SU-DHL-6 (cell line): ENCODE measurements around the gene ZBTB32.

Experiments
- H2AFZ ChIP-seq: fragments of 200-600 bp; sonication (generic); 2 replicates; pipeline ENCODE4 v1.6.1; 2014; ENCODE audit warnings: low read depth, mild to moderate bottlenecking, moderate library complexity, mixed read lengths, antibody characterized with exemption, low read length; ENCODE audit not compliant: severe bottlenecking
- H3F3A ChIP-seq: fragments of 200-600 bp; shearing (Covaris generic); 2 replicates; pipeline ENCODE4 v1.6.0; 2016; ENCODE audit warnings: antibody characterized with exemption, mild to moderate bottlenecking; ENCODE audit not compliant: insufficient read depth
- H3K27ac ChIP-seq: fragments of 200-600 bp; sonication (generic); 2 replicates; pipeline ENCODE4 v1.5.1; 2016; ENCODE audit warnings: low read depth, mild to moderate bottlenecking, low read length, moderate library complexity, mixed read lengths
- H3K27me3 ChIP-seq: fragments of 200-600 bp; sonication (generic), shearing (Covaris generic); 2 replicates; pipeline ENCODE4 v1.6.0; 2014; ENCODE audit warnings: mild to moderate bottlenecking, low read length
- H3K36me3 ChIP-seq: fragments of 200-600 bp; sonication (generic); 2 replicates; pipeline ENCODE4 v1.6.1; 2014; ENCODE audit warnings: mild to moderate bottlenecking, low read length, mixed read lengths
- H3K4me2 ChIP-seq: fragments of 300-600, 200-600 bp; shearing (Covaris generic), sonication (generic); 2 replicates; pipeline ENCODE4 v1.6.0; 2014; ENCODE audit warnings: low read length, low read depth, mild to moderate bottlenecking; ENCODE audit not compliant: poor library complexity, severe bottlenecking
- H3K4me3 ChIP-seq: fragments of 200-600 bp; sonication (generic); 2 replicates; pipeline ENCODE4 v1.5.1; 2014; ENCODE audit warnings: antibody characterized with exemption, low read length, mild to moderate bottlenecking, mixed read lengths; ENCODE audit not compliant: insufficient read depth, poor library complexity, severe bottlenecking
- H3K79me2 ChIP-seq: fragments of 200-600 bp; sonication (generic); 2 replicates; pipeline ENCODE4 v1.6.1; 2014; ENCODE audit warnings: mild to moderate bottlenecking, low read length, moderate library complexity; ENCODE audit not compliant: insufficient read depth
- H3K9ac ChIP-seq: fragments of 200-600 bp; sonication (generic); 2 replicates; pipeline ENCODE4 v1.7.0; 2014; ENCODE audit warnings: mild to moderate bottlenecking, low read length
- H3K9me2 ChIP-seq: fragments of 200-600 bp; sonication (generic); replicated peaks from 2 replicates; pipeline ENCODE4 v1.6.1; 2014; ENCODE audit warnings: low read length; ENCODE audit not compliant: insufficient read depth
- H3K9me3 ChIP-seq: fragments of 200-600 bp; sonication (generic); 2 replicates; pipeline ENCODE4 v1.6.1; 2014; ENCODE audit warnings: low read length, mixed read lengths; ENCODE audit not compliant: insufficient read depth
- H4K20me1 ChIP-seq: fragments of 200-600 bp; sonication (generic); 2 replicates; pipeline ENCODE4 v1.6.1; 2014; ENCODE audit warnings: low read depth, mild to moderate bottlenecking, antibody characterized with exemption, low read length, moderate library complexity, mixed read lengths
- EZH2phosphoT487 ChIP-seq: fragments of 200-600 bp; sonication (generic), shearing (Covaris generic); conservative IDR thresholded peaks from 2 replicates; pipeline ENCODE4 v1.6.1; 2018; ENCODE audit warnings: mild to moderate bottlenecking, antibody characterized with exemption, low read length, moderate library complexity, mixed read lengths
- TF ChIP-seq, protein P1 (sequence below): fragments of 200-600 bp; sonication (generic); IDR thresholded peaks from one replicate; pipeline ENCODE4 v1.5.1; 2017; ENCODE audit warnings: antibody characterized with exemption, mild to moderate bottlenecking, low read length, moderate library complexity; ENCODE audit not compliant: insufficient read depth, poor library complexity, severe bottlenecking

Gene ZBTB32

DNA sequence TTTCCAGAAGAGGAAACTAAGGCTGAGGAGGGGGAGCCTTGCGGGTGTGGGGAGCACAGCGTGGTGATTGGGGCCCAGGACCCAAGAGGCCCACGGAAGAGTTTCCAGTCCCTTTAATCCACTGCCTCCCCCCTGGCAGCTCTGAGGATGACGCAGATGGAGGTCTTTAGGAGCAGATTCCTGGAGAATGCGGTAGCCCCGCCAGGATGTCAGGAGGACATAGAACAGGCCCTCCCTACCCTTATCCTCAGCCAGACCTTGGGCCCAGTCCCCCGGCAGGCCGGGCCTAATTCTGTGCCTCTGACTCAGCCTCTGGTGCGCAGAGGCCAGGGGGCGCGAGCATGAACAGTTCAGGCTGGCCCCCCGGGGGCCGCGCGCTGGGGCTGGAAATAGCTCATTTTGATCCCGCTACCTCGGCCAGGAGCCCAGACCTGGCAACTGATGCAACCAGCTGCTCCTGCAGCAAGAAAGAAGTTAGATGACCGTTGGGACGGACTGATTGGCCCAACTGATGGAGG lies 52.9 kb downstream of the ZBTB32 start:
- H4K20me1 ChIP-seq, result no peaks in the 10 kb centered on the region
- peak overlapping the region; percentile 66 for H3K27ac ChIP-seq
- H3K79me2 ChIP-seq, result peaks cover 17% of the 10 kb centered on the region
- peak overlapping the region; percentile 81 for H3K9ac ChIP-seq
- peak overlapping the region; percentile 84 for H3K4me2 ChIP-seq
- no peak overlapping the region for H2AFZ ChIP-seq
- TF ChIP-seq EZH2phosphoT487, result no peak
- TF ChIP-seq, protein P1, sequence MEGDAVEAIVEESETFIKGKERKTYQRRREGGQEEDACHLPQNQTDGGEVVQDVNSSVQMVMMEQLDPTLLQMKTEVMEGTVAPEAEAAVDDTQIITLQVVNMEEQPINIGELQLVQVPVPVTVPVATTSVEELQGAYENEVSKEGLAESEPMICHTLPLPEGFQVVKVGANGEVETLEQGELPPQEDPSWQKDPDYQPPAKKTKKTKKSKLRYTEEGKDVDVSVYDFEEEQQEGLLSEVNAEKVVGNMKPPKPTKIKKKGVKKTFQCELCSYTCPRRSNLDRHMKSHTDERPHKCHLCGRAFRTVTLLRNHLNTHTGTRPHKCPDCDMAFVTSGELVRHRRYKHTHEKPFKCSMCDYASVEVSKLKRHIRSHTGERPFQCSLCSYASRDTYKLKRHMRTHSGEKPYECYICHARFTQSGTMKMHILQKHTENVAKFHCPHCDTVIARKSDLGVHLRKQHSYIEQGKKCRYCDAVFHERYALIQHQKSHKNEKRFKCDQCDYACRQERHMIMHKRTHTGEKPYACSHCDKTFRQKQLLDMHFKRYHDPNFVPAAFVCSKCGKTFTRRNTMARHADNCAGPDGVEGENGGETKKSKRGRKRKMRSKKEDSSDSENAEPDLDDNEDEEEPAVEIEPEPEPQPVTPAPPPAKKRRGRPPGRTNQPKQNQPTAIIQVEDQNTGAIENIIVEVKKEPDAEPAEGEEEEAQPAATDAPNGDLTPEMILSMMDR, result no peak
- no peaks in the 10 kb centered on the region for H3F3A ChIP-seq
- H3K36me3 ChIP-seq, result no peaks in the 10 kb centered on the region
- H3K9me2 ChIP-seq, result no peaks in the 10 kb centered on the region
- no peaks in the 10 kb centered on the region for H3K27me3 ChIP-seq
- peak overlapping the region; percentile 69 for H3K4me3 ChIP-seq
- no peaks in the 10 kb centered on the region for H3K9me3 ChIP-seq

DNA sequence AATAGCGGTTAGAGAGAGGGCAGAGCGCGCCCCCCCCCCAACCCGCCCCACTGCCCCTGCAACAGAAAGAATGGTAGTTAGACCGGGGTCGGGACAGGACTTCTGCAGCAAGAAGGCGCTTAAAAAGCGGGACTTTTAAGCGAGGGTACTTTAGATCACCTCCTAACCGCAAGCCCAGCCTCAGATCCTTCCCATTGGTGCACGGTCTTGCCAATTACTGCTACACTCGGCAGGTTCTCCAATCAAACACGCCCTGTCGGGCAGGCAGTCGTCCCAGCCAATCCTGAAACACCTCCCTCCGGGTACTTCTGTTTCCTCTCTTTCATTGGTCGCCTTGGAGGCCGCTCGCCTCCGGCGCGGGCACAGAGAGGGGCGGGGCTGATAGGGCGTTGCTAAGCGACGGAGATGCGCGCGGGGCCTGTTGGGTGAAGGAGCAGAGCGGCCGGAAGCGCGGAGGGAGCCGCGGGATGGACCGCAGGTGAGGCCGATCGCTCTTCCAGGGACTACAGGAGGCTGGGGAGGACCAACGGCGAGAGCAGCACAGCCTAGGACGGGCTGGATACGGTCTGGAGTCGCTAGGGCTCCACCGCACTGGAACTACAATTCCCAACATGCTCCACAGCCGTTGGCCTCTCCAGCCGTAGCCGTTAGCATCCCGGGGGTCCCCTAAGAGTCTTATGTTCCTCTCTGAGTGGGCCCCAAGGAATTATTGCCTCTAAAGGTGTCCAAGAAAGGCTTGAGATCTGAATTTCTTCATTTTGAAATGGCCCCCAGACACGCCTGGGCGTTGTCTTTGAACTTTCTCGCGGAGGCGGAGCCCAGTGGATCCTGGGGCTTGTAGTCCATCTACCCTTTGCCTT lies 53.6 kb downstream of the ZBTB32 start, which contains the start of gene PROSER3:
Gene PROSER3 (plus strand): TSS at position 428 of the 860 bp plus-strand sequence. CDS start 40 bp downstream, at position 468.
- H3K9me2 ChIP-seq, result no peaks in the 10 kb centered on the region
- H3K27ac ChIP-seq, result peak within 1 kb of the TSS; percentile 86
- no peak for TF ChIP-seq EZH2phosphoT487
- TF ChIP-seq, protein P1, result no peak
- H3K4me3 ChIP-seq, result peak within 1 kb of the TSS; percentile 83
- H3K27me3 ChIP-seq, result no peaks in the 10 kb centered on the region
- H2AFZ ChIP-seq, result peak within 1 kb of the TSS; percentile 64
- H4K20me1 ChIP-seq, result no peaks in the 10 kb centered on the region
- H3K79me2 ChIP-seq, result peaks cover 17% of the 10 kb centered on the region
- no peaks in the 10 kb centered on the region for H3F3A ChIP-seq
- no peaks in the 10 kb centered on the region for H3K36me3 ChIP-seq
- H3K4me2 ChIP-seq, result peak within 1 kb of the TSS; percentile 84
- H3K9ac ChIP-seq, result peak within 1 kb of the TSS; percentile 90
- H3K9me3 ChIP-seq, result no peaks in the 10 kb centered on the region

DNA sequence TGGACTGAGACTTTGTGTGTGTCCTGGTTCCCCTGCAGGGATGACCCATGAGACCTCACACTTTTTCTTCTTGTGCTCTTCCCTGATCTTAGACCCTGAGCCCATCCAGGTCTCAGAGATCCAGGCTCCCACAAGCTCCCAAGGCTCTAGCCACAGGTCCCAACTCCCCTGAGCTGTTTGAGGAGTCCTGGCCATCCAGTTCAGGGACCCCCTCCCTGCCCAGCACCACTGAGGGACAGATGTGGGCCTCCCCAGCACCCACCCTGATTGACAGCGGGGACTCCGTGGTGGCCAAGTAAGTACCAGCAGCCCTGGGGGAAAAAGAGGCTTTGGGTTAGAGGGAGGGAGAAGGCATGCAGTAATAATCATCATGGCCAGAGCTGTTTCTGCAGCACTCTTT lies 55.3 kb downstream of the ZBTB32 start:
- Histone ChIP-seq H3K9me2 (no peaks in the 10 kb centered on the region), H3K27ac (no peak overlapping the region), H3K4me2 (peak overlapping the region; percentile 62), H3K36me3 (no peaks in the 10 kb centered on the region), H3F3A (no peaks in the 10 kb centered on the region), H4K20me1 (no peaks in the 10 kb centered on the region), H3K79me2 (peaks cover 17% of the 10 kb centered on the region), H3K9ac (no peak overlapping the region), H2AFZ (no peak overlapping the region), H3K4me3 (no peak overlapping the region), H3K27me3 (no peaks in the 10 kb centered on the region), H3K9me3 (no peaks in the 10 kb centered on the region)
- no peak for TF ChIP-seq EZH2phosphoT487
- TF ChIP-seq, protein P1, result no peak
